ENCODE results near the gene SLC38A8.

SLC38A8 gene

GRCh38 chr16:84062734-84063640, 20.4 kb upstream of the SLC38A8 start:
- no peak overlapping the region for H3K4me3 Mint-ChIP-seq
- H3K9me3 Mint-ChIP-seq = no peaks in the 10 kb centered on the region
- no peak overlapping the region for H3K27ac Mint-ChIP-seq
- intact Hi-C loops (cut with micrococcal nuclease) = loop anchor here (5.0 to 10.0 kb wide), 2 partner anchors 106 to 112 kb away; no protein-coding TSS in a partner anchor
- peaks cover 94% of the 10 kb centered on the region for H3K36me3 Mint-ChIP-seq (ENCODE audit: low read depth)
- H3K4me1 Mint-ChIP-seq (ENCODE audit: low read depth) = peaks cover 5% of the 10 kb centered on the region
- no peaks in the 10 kb centered on the region for H3K27me3 Mint-ChIP-seq

GRCh38 chr16:84061236-84061819, 18.7 kb upstream of the SLC38A8 start:
- no peaks in the 10 kb centered on the region for H3K27me3 Mint-ChIP-seq
- no peak overlapping the region for H3K27ac Mint-ChIP-seq
- no peaks in the 10 kb centered on the region for H3K9me3 Mint-ChIP-seq
- intact Hi-C loops (cut with micrococcal nuclease) = loop anchor here (5.0 to 10.0 kb wide), 2 partner anchors 104 to 113 kb away; no protein-coding TSS in a partner anchor
- H3K36me3 Mint-ChIP-seq (ENCODE audit: low read depth) = peaks cover 97% of the 10 kb centered on the region
- H3K4me1 Mint-ChIP-seq (ENCODE audit: low read depth) = no peaks in the 10 kb centered on the region
- no peak overlapping the region for H3K4me3 Mint-ChIP-seq

- H3K4me3 Mint-ChIP-seq = no peak overlapping the region
- no peaks in the 10 kb centered on the region for H3K4me1 Mint-ChIP-seq (ENCODE audit: low read depth)
- no peaks in the 10 kb centered on the region for H3K9me3 Mint-ChIP-seq
- intact Hi-C loops (cut with micrococcal nuclease) = loop anchor here (5.0 to 10.0 kb wide), 2 partner anchors 103 to 115 kb away; no protein-coding TSS in a partner anchor
- H3K36me3 Mint-ChIP-seq (ENCODE audit: low read depth) = peaks cover 100% of the 10 kb centered on the region
- no peaks in the 10 kb centered on the region for H3K27me3 Mint-ChIP-seq
- H3K27ac Mint-ChIP-seq = no peak overlapping the region
Observed at GRCh38 chr16:84059946-84060901, 17.6 kb upstream of the SLC38A8 start.

GRCh38 chr16:84059111-84059510, 16.5 kb upstream of the SLC38A8 start:
- Mint-ChIP-seq H3K4me3 (no peak overlapping the region), H3K27ac (no peak overlapping the region), H3K4me1 (ENCODE audit: low read depth) (no peaks in the 10 kb centered on the region), H3K27me3 (no peaks in the 10 kb centered on the region), H3K36me3 (ENCODE audit: low read depth) (peaks cover 100% of the 10 kb centered on the region), H3K9me3 (no peaks in the 10 kb centered on the region)
- intact Hi-C loops (cut with micrococcal nuclease) = no loop called here

GRCh38 chr16:84058664-84059063, 16.1 kb upstream of the SLC38A8 start:
- H3K4me3 Mint-ChIP-seq = no peak overlapping the region
- no peaks in the 10 kb centered on the region for H3K4me1 Mint-ChIP-seq (ENCODE audit: low read depth)
- no peaks in the 10 kb centered on the region for H3K27me3 Mint-ChIP-seq
- intact Hi-C loops (cut with micrococcal nuclease) = no loop called here
- H3K9me3 Mint-ChIP-seq = no peaks in the 10 kb centered on the region
- no peak overlapping the region for H3K27ac Mint-ChIP-seq
- peaks cover 100% of the 10 kb centered on the region for H3K36me3 Mint-ChIP-seq (ENCODE audit: low read depth)

GRCh38 chr16:84058211-84058610, 15.6 kb upstream of the SLC38A8 start:
- H3K9me3 Mint-ChIP-seq = no peaks in the 10 kb centered on the region
- H3K36me3 Mint-ChIP-seq (ENCODE audit: low read depth) = peaks cover 100% of the 10 kb centered on the region
- no peaks in the 10 kb centered on the region for H3K4me1 Mint-ChIP-seq (ENCODE audit: low read depth)
- no peak overlapping the region for H3K4me3 Mint-ChIP-seq
- no peaks in the 10 kb centered on the region for H3K27me3 Mint-ChIP-seq
- no peak overlapping the region for H3K27ac Mint-ChIP-seq
- intact Hi-C loops (cut with micrococcal nuclease) = no loop called here

- no peaks in the 10 kb centered on the region for H3K27me3 Mint-ChIP-seq
- H3K9me3 Mint-ChIP-seq = no peaks in the 10 kb centered on the region
- no peaks in the 10 kb centered on the region for H3K4me1 Mint-ChIP-seq (ENCODE audit: low read depth)
- H3K4me3 Mint-ChIP-seq = no peak overlapping the region
- H3K36me3 Mint-ChIP-seq (ENCODE audit: low read depth) = peaks cover 100% of the 10 kb centered on the region
- intact Hi-C loops (cut with micrococcal nuclease) = no loop called here
- no peak overlapping the region for H3K27ac Mint-ChIP-seq
Observed at GRCh38 chr16:84056933-84057332, 14.3 kb upstream of the SLC38A8 start.

GRCh38 chr16:84055801-84056634, 13.4 kb upstream of the SLC38A8 start:
- Mint-ChIP-seq H3K4me1 (ENCODE audit: low read depth) (no peaks in the 10 kb centered on the region), H3K4me3 (no peak overlapping the region), H3K36me3 (ENCODE audit: low read depth) (peaks cover 100% of the 10 kb centered on the region), H3K27ac (no peak overlapping the region), H3K27me3 (no peaks in the 10 kb centered on the region), H3K9me3 (no peaks in the 10 kb centered on the region)
- intact Hi-C loops (cut with micrococcal nuclease) = no loop called here

GRCh38 chr16:84055366-84055765, 12.8 kb upstream of the SLC38A8 start:
- Mint-ChIP-seq H3K4me1 (ENCODE audit: low read depth) (no peaks in the 10 kb centered on the region), H3K27ac (no peak overlapping the region), H3K36me3 (ENCODE audit: low read depth) (peaks cover 100% of the 10 kb centered on the region), H3K27me3 (no peaks in the 10 kb centered on the region), H3K4me3 (no peak overlapping the region), H3K9me3 (no peaks in the 10 kb centered on the region)
- intact Hi-C loops (cut with micrococcal nuclease) = no loop called here

GRCh38 chr16:84054916-84055315, 12.3 kb upstream of the SLC38A8 start:
- intact Hi-C loops (cut with micrococcal nuclease) = no loop called here
- Mint-ChIP-seq H3K9me3 (no peaks in the 10 kb centered on the region), H3K36me3 (ENCODE audit: low read depth) (peaks cover 100% of the 10 kb centered on the region), H3K4me3 (no peak overlapping the region), H3K27me3 (no peaks in the 10 kb centered on the region), H3K27ac (no peak overlapping the region), H3K4me1 (ENCODE audit: low read depth) (no peaks in the 10 kb centered on the region)

GRCh38 chr16:84054271-84054670, 11.7 kb upstream of the SLC38A8 start:
- Mint-ChIP-seq H3K36me3 (ENCODE audit: low read depth) (peaks cover 100% of the 10 kb centered on the region), H3K9me3 (no peaks in the 10 kb centered on the region), H3K4me3 (no peak overlapping the region), H3K4me1 (ENCODE audit: low read depth) (no peaks in the 10 kb centered on the region), H3K27ac (no peak overlapping the region), H3K27me3 (no peaks in the 10 kb centered on the region)
- intact Hi-C loops (cut with micrococcal nuclease) = no loop called here

- no peaks in the 10 kb centered on the region for H3K9me3 Mint-ChIP-seq
- no peak overlapping the region for H3K4me3 Mint-ChIP-seq
- H3K4me1 Mint-ChIP-seq (ENCODE audit: low read depth) = no peaks in the 10 kb centered on the region
- H3K36me3 Mint-ChIP-seq (ENCODE audit: low read depth) = peaks cover 98% of the 10 kb centered on the region
- H3K27ac Mint-ChIP-seq = no peak overlapping the region
- intact Hi-C loops (cut with micrococcal nuclease) = no loop called here
- H3K27me3 Mint-ChIP-seq = no peaks in the 10 kb centered on the region
Observed at GRCh38 chr16:84053237-84053636, 10.6 kb upstream of the SLC38A8 start.

- Mint-ChIP-seq H3K27me3 (no peaks in the 10 kb centered on the region), H3K4me3 (no peak overlapping the region), H3K4me1 (ENCODE audit: low read depth) (no peaks in the 10 kb centered on the region), H3K36me3 (ENCODE audit: low read depth) (peaks cover 98% of the 10 kb centered on the region), H3K9me3 (no peaks in the 10 kb centered on the region), H3K27ac (no peak overlapping the region)
- intact Hi-C loops (cut with micrococcal nuclease) = no loop called here
Observed at GRCh38 chr16:84052071-84052622, 9.6 kb upstream of the SLC38A8 start.

All from dendritic cell treated with granulocyte-macrophage colony-stimulating factor and Interleukin-4, amounts not matched to agents 40 ng/mL and 50 ng/mL, for 4 days (primary cell).